GM21360 (cell line): ENCODE measurements around the gene CYP20A1.

Source experiments
- ATAC-seq: cut with Tn5 transposase; IDR thresholded peaks from one replicate; pipeline ENCODE4 v1.9.1; 2021; ENCODE audit warnings: mild to moderate bottlenecking, moderate library complexity; ENCODE audit not compliant: unreplicated experiment

Gene CYP20A1

GRCh38 chr2:203354966-203355365 lies 116.1 kb downstream of the CYP20A1 start:
- ATAC-seq = no peak
